ENCODE data around the gene SLC16A1.
"Not testable (repeated sequence)": the region's sequence is repeated elsewhere in the genome, so short reads cannot be mapped to it uniquely, and the experiment has no call there.

Gene SLC16A1

GRCh38 chr1:112964347-112964746 is 8.4 kb upstream of the SLC16A1 start:
- no peak for DNase-seq (ENCODE audit: low read depth)

GRCh38 chr1:112961072-112961471 is 5.1 kb upstream of the SLC16A1 start:
- no peak for DNase-seq (ENCODE audit: low read depth)

GRCh38 chr1:112960384-112960783 is 4.4 kb upstream of the SLC16A1 start:
- no peak for DNase-seq (ENCODE audit: low read depth)

- DNase-seq (ENCODE audit: low read depth): not testable (repeated sequence)
Measured at GRCh38 chr1:112958236-112958635, 2.2 kb upstream of the SLC16A1 start.

GRCh38 chr1:112957133-112957812 is 1.3 kb upstream of the SLC16A1 start:
- peak; percentile 40 for DNase-seq (ENCODE audit: low read depth)

GRCh38 chr1:112956544-112957132 is 642 bp upstream of the SLC16A1 start:
- DNase-seq (ENCODE audit: low read depth): no peak

- peak; percentile 43 for DNase-seq (ENCODE audit: low read depth)
Measured at GRCh38 chr1:112954945-112955772, 837 bp downstream of the SLC16A1 start.

- no peak for DNase-seq (ENCODE audit: low read depth)
Measured at GRCh38 chr1:112954017-112954650, 1.9 kb downstream of the SLC16A1 start.

GRCh38 chr1:112950426-112950825 is 5.6 kb downstream of the SLC16A1 start:
- no peak for DNase-seq (ENCODE audit: low read depth)

GRCh38 chr1:112946683-112947082 is 9.3 kb downstream of the SLC16A1 start:
- DNase-seq (ENCODE audit: low read depth): no peak

GRCh38 chr1:112939810-112940209 is 16.2 kb downstream of the SLC16A1 start:
- no peak for DNase-seq (ENCODE audit: low read depth)

- DNase-seq (ENCODE audit: low read depth): no peak
Measured at GRCh38 chr1:112938210-112938609, 17.8 kb downstream of the SLC16A1 start.

- DNase-seq (ENCODE audit: low read depth): no peak
Measured at GRCh38 chr1:112937495-112937894, 18.5 kb downstream of the SLC16A1 start.

- no peak for DNase-seq (ENCODE audit: low read depth)
Measured at GRCh38 chr1:112937070-112937469, 18.9 kb downstream of the SLC16A1 start.

GRCh38 chr1:112935461-112936111 is 20.4 kb downstream of the SLC16A1 start:
- no peak for DNase-seq (ENCODE audit: low read depth)

- DNase-seq (ENCODE audit: low read depth): no peak
Measured at GRCh38 chr1:112934577-112934976, 21.4 kb downstream of the SLC16A1 start.

- no peak for DNase-seq (ENCODE audit: low read depth)
Measured at GRCh38 chr1:112933820-112934571, 22.0 kb downstream of the SLC16A1 start.

- no peak for DNase-seq (ENCODE audit: low read depth)
Measured at GRCh38 chr1:112929979-112930378, 26.0 kb downstream of the SLC16A1 start.

- DNase-seq (ENCODE audit: low read depth): no peak
Measured at GRCh38 chr1:112927462-112927990, 28.5 kb downstream of the SLC16A1 start.

- DNase-seq (ENCODE audit: low read depth): no peak
Measured at GRCh38 chr1:112926858-112927257, 29.1 kb downstream of the SLC16A1 start.

- no peak for DNase-seq (ENCODE audit: low read depth)
Measured at GRCh38 chr1:112925015-112925414, 31.0 kb downstream of the SLC16A1 start.

Data from activated T-cell treated with anti-CD3 and anti-CD28 coated beads for 24 hours (primary cell).